IMR-90 (cell line): Measurements from ENCODE around the gene ZFPL1. TPM values are rescaled to one million over a fixed set of nuclear protein-coding genes. Genes with fewer than 3 reads are reported as not detected.

Experiments
- ATAC-seq: fragments of 200-7000 bp; cut with Tn5 transposase; 2 replicates; pipeline ENCODE4 v1.9.1; 2020; ENCODE audit warnings: low read depth, mild to moderate bottlenecking, moderate library complexity
- BruUV-seq: library from RNA; stranded (reverse); fragments of 400-500 nt; replicated peaks from 2 replicates; lab custom pipeline; 2021; lab: Mats Ljungman, UMichigan
- CTCF ChIA-PET: fragments of 300-600 bp; formaldehyde crosslinking; extraction: SDS; loops from one replicate; lab custom pipeline; 2021; ENCODE audit warnings: antibody characterized with exemption; lab: Yijun Ruan, JAX
- POLR2A ChIA-PET: fragments of 300-600 bp; sonication (Branson Sonifier 250); formaldehyde crosslinking; loops from one replicate; lab custom pipeline; 2022; ENCODE audit warnings: antibody characterized with exemption; ENCODE audit not compliant: unreplicated experiment; lab: Charles Lee
- DNase-seq: peaks from one replicate; pipeline ENCODE4 v3.0.0; 2013
- H2AFZ ChIP-seq: replicated peaks from 2 replicates; pipeline ENCODE3; 2013; ENCODE audit warnings: low read length, mild to moderate bottlenecking; ENCODE audit not compliant: poor library complexity
- H2AK5ac ChIP-seq: 2 replicates; pipeline ENCODE4 v1.6.1; 2013; ENCODE audit warnings: low read depth, low read length, inconsistent platforms
- H2AK9ac ChIP-seq: replicated peaks from 2 replicates; pipeline ENCODE3; 2013; ENCODE audit warnings: mild to moderate bottlenecking, low read depth, low read length, moderate library complexity; ENCODE audit not compliant: poor library complexity
- H2BK120ac ChIP-seq: 2 replicates; pipeline ENCODE4 v1.6.1; 2013; ENCODE audit warnings: low read depth, low read length, inconsistent platforms
- H2BK15ac ChIP-seq: 3 replicates; pipeline ENCODE4 v1.6.1; 2013; ENCODE audit warnings: low read depth, low read length, inconsistent platforms
- H2BK20ac ChIP-seq: 2 replicates; pipeline ENCODE4 v1.6.1; 2013; ENCODE audit warnings: low read depth, mild to moderate bottlenecking, inconsistent platforms, low read length, moderate library complexity
- H2BK5ac ChIP-seq: 2 replicates; pipeline ENCODE4 v1.6.1; 2013; ENCODE audit warnings: mild to moderate bottlenecking, low read depth, low read length, inconsistent platforms; ENCODE audit not compliant: poor library complexity, severe bottlenecking
- H3K14ac ChIP-seq: replicated peaks from 2 replicates; pipeline ENCODE4 v1.6.1; 2013; ENCODE audit warnings: low read depth, low read length, inconsistent platforms
- H3K18ac ChIP-seq: 2 replicates; pipeline ENCODE4 v1.6.1; 2013; ENCODE audit warnings: low read depth, low read length, control low read depth
- H3K23ac ChIP-seq: 2 replicates; pipeline ENCODE4 v1.6.1; 2013; ENCODE audit warnings: low read depth, low read length, inconsistent platforms
- H3K27ac ChIP-seq: 2 replicates; pipeline ENCODE4 v1.5.1; 2013; ENCODE audit warnings: mild to moderate bottlenecking, control low read depth, low read length; ENCODE audit not compliant: insufficient read depth
- H3K27me3 ChIP-seq: 2 replicates; pipeline ENCODE4 v1.6.1; 2013; ENCODE audit warnings: low read length; ENCODE audit not compliant: control insufficient read depth, insufficient read depth
- H3K36me3 ChIP-seq: 2 replicates; pipeline ENCODE4 v1.6.1; 2013; ENCODE audit warnings: low read length, mixed read lengths; ENCODE audit not compliant: control insufficient read depth, insufficient read depth
- H3K4ac ChIP-seq: 2 replicates; pipeline ENCODE4 v1.6.1; 2013; ENCODE audit warnings: low read depth, low read length, inconsistent platforms
- H3K4me1 ChIP-seq: 2 replicates; pipeline ENCODE4 v1.6.1; 2013; ENCODE audit warnings: low read length, mixed read lengths; ENCODE audit not compliant: control insufficient read depth, insufficient read depth
- H3K4me2 ChIP-seq: 2 replicates; pipeline ENCODE4 v1.6.1; 2013; ENCODE audit warnings: low read depth, mild to moderate bottlenecking, control low read depth, low read length, moderate library complexity
- H3K4me3 ChIP-seq: 2 replicates; pipeline ENCODE4 v1.5.1; 2013; ENCODE audit warnings: low read depth, mild to moderate bottlenecking, control low read depth, low read length, moderate library complexity; ENCODE audit not compliant: insufficient read depth
- H3K56ac ChIP-seq: 2 replicates; pipeline ENCODE4 v1.6.1; 2013; ENCODE audit warnings: low read length, inconsistent platforms; ENCODE audit not compliant: insufficient read depth; ENCODE audit errors: extremely low read depth
- H3K79me1 ChIP-seq, 2 experiments: 2 replicates each; pipeline ENCODE4 v1.6.1; 2013; ENCODE audit warnings: low read length in 2 of 2, inconsistent platforms in 1 of 2, low read depth in 1 of 2
- H3K9ac ChIP-seq: 2 replicates; pipeline ENCODE4 v1.6.1; 2013; ENCODE audit warnings: low read depth, low read length, control low read depth
- H3K9me1 ChIP-seq: 2 replicates; pipeline ENCODE4 v1.6.1; 2013; ENCODE audit warnings: low read length, inconsistent platforms; ENCODE audit not compliant: insufficient read depth
- H3K9me3 ChIP-seq: 2 replicates; pipeline ENCODE4 v1.6.1; 2013; ENCODE audit warnings: low read length; ENCODE audit not compliant: control insufficient read depth, insufficient read depth
- H4K20me1 ChIP-seq: 2 replicates; pipeline ENCODE4 v1.6.1; 2013; ENCODE audit warnings: low read length, inconsistent platforms; ENCODE audit not compliant: insufficient read depth
- H4K5ac ChIP-seq: 2 replicates; pipeline ENCODE4 v1.6.1; 2013; ENCODE audit warnings: mild to moderate bottlenecking, low read depth, low read length, control low read depth
- H4K8ac ChIP-seq, 2 experiments: 2 replicates each; pipeline ENCODE4 v1.6.1; 2013; ENCODE audit warnings: low read depth in 2 of 2, low read length in 2 of 2, control low read depth in 1 of 2, inconsistent platforms in 1 of 2
- H4K91ac ChIP-seq: 2 replicates; pipeline ENCODE4 v1.6.1; 2013; ENCODE audit warnings: low read depth, low read length, inconsistent platforms; ENCODE audit not compliant: insufficient read depth
- BHLHE40 ChIP-seq: fragments of 150-350 bp; IDR thresholded peaks from 2 replicates; pipeline ENCODE4 v1.6.1; 2016; ENCODE audit warnings: mild to moderate bottlenecking, low read depth, low read length
- CEBPB ChIP-seq: IDR thresholded peaks from 2 replicates; pipeline ENCODE4 v1.6.1; 2012; ENCODE audit warnings: low read depth, low read length, improper control_type of control experiment
- CHD1 ChIP-seq: IDR thresholded peaks from 2 replicates; pipeline ENCODE4 v1.6.1; 2012; ENCODE audit warnings: low read depth, low read length, improper control_type of control experiment
- ELK1 ChIP-seq: fragments of 150-350 bp; IDR thresholded peaks from 2 replicates; pipeline ENCODE4 v1.6.1; 2016; ENCODE audit warnings: low read depth, mild to moderate bottlenecking, low read length, moderate library complexity, borderline replicate concordance
- MAZ ChIP-seq: IDR thresholded peaks from 2 replicates; pipeline ENCODE4 v1.6.1; 2012; ENCODE audit warnings: low read depth, mild to moderate bottlenecking, low read length, improper control_type of control experiment, moderate library complexity, borderline replicate concordance
- MXI1 ChIP-seq: IDR thresholded peaks from 2 replicates; pipeline ENCODE4 v1.6.1; 2012; ENCODE audit warnings: low read depth, mild to moderate bottlenecking, low read length, moderate library complexity, borderline replicate concordance
- NFE2L2 ChIP-seq: fragments of 150-350 bp; IDR thresholded peaks from 2 replicates; pipeline ENCODE4 v1.6.1; 2016; ENCODE audit warnings: low read depth, mild to moderate bottlenecking, low read length
- RAD21 ChIP-seq: IDR thresholded peaks from 2 replicates; pipeline ENCODE4 v1.6.1; 2012; ENCODE audit warnings: low read length, improper control_type of control experiment
- RCOR1 ChIP-seq: IDR thresholded peaks from 2 replicates; pipeline ENCODE4 v1.6.1; 2012; ENCODE audit warnings: mild to moderate bottlenecking, low read length, improper control_type of control experiment; ENCODE audit not compliant: insufficient replicate concordance
- SMC3 ChIP-seq: fragments of 150-350 bp; IDR thresholded peaks from 2 replicates; pipeline ENCODE4 v1.6.1; 2016; ENCODE audit warnings: low read depth, mild to moderate bottlenecking, antibody characterized with exemption, low read length, moderate library complexity
- WGBS, 2 experiments: methylation state at CpG; one replicate each; pipeline versions ENCODE4 v1.1.5 to v1.1.7; 2013; ENCODE audit warnings: missing lambda C conversion rate in 2 of 2; ENCODE audit not compliant: insufficient read length in 1 of 2; ENCODE audit errors: extremely low coverage in 2 of 2; 5-methylcytosine and 5-hydroxymethylcytosine counted together
- dilution Hi-C: fragments of 300-500 bp; cut with HindIII; formaldehyde crosslinking; loops from one replicate; pipeline ENCODE4 v1.14.3; 2018; ENCODE audit warnings: low sequenced_read_pairs; ENCODE audit not compliant: unreplicated experiment
- in situ Hi-C: fragments of 300-500 bp; cut with MboI; formaldehyde crosslinking; loops from 3 replicates; pipeline ENCODE4 v1.14.3; 2019; ENCODE audit warnings: low sequenced_read_pairs, inconsistent platforms, mixed read lengths
- intact Hi-C: fragments of 100-400 bp; cut with micrococcal nuclease; formaldehyde crosslinking; loops from 2 replicates; pipeline ENCODE4 v1.10.0; 2022
- polyA plus RNA-seq, 3 experiments: library from polyadenylated mRNA; depleted of rRNA; stranded (reverse); fragments of >200 nt; gene quantifications; 2 replicates each; pipeline ENCODE4 v1.2.3, GENCODE V29; 2012; ENCODE audit warnings: low replicate concordance in 1 of 3
- total RNA-seq: library from RNA; depleted of rRNA; stranded (reverse); fragments of >200 nt; gene quantifications from 2 replicates; pipeline ENCODE4 v1.2.3, GENCODE V29; 2012
- TF ChIP-seq, protein P1 (sequence below): fragments of 150-350 bp; IDR thresholded peaks from 2 replicates; pipeline ENCODE4 v1.6.1; 2017; ENCODE audit warnings: mild to moderate bottlenecking, antibody characterized with exemption, low read length, low read depth

The ZFPL1 gene
- total and polyA plus RNA-seq, 2 of the 4 experiments (the other 2 are of a cell fraction): 24.0 to 67.5 TPM

GRCh38 chr11:65135633-65136145, 51.7 kb downstream of the ZFPL1 start:
- intact Hi-C loops (no loop called here), dilution Hi-C loops (no loop called here), in situ Hi-C loops (no loop called here)
- peak overlapping the region; percentile 79 for H2AK9ac ChIP-seq
- peaks cover 18 to 43% of the 10 kb centered on the region in 2 experiments for H3K79me1 ChIP-seq
- DNase-seq (no peak), ATAC-seq (no peak)
- ChIA-PET CTCF (interaction anchor here (0.6 kb wide), 2 partner anchors 13 to 290 kb away, joined by 4 to 5 read pairs; no protein-coding TSS in a partner anchor), POLR2A (no interaction called here)
- no peak overlapping the region for H2BK15ac ChIP-seq
- no peaks in the 10 kb centered on the region for H3K9me3 ChIP-seq
- peak overlapping the region; percentile 93 to 99 for H4K8ac ChIP-seq
- peak overlapping the region; percentile 67 for H2AK5ac ChIP-seq
- H2AFZ ChIP-seq: peak overlapping the region; percentile 99
- peaks cover 6% of the 10 kb centered on the region; the same call in 1 of the 2 replicates for H3K4me1 ChIP-seq
- H3K27me3 ChIP-seq: peaks cover 2% of the 10 kb centered on the region; the same call in 1 of the 2 replicates
- peaks cover 22% of the 10 kb centered on the region for H3K36me3 ChIP-seq
- H3K9ac ChIP-seq: peak overlapping the region; percentile 72
- peak overlapping the region; percentile 36; the same call in 1 of the 2 replicates for H3K23ac ChIP-seq
- 71% methylated on average over 6 of the region's 11 CpGs; no CpG with 5 or more reads in 1 of the 2 experiments for WGBS, 2 experiments
- H3K18ac ChIP-seq: no peak overlapping the region
- H3K9me1 ChIP-seq: peaks cover 21% of the 10 kb centered on the region
- H3K14ac ChIP-seq: peak overlapping the region; percentile 82
- no peak overlapping the region; the same call in 1 of the 2 replicates for H3K27ac ChIP-seq
- peak overlapping the region; percentile 63 for H3K4me3 ChIP-seq
- H2BK120ac ChIP-seq: no peak overlapping the region
- H4K5ac ChIP-seq: peak overlapping the region; percentile 56; the same call in 1 of the 2 replicates
- no TSS peak for BruUV-seq
- H4K20me1 ChIP-seq: peaks cover 28% of the 10 kb centered on the region
- peak overlapping the region; percentile 64; the same call in 1 of the 2 replicates for H4K91ac ChIP-seq
- H3K56ac ChIP-seq: no peak overlapping the region
- TF ChIP-seq BHLHE40 (no peak), SMC3 (no peak), MAZ (no peak), CHD1 (no peak), CEBPB (no peak), MXI1 (no peak), RAD21 (no peak), NFE2L2 (no peak), RCOR1 (no peak), ELK1 (no peak)
- TF ChIP-seq, protein P1, sequence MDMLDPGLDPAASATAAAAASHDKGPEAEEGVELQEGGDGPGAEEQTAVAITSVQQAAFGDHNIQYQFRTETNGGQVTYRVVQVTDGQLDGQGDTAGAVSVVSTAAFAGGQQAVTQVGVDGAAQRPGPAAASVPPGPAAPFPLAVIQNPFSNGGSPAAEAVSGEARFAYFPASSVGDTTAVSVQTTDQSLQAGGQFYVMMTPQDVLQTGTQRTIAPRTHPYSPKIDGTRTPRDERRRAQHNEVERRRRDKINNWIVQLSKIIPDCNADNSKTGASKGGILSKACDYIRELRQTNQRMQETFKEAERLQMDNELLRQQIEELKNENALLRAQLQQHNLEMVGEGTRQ: no peak
- no peak overlapping the region for H2BK20ac ChIP-seq
- peak overlapping the region; percentile 83 for H3K4me2 ChIP-seq
- H3K4ac ChIP-seq: peak overlapping the region; percentile 81
- H2BK5ac ChIP-seq: no peak overlapping the region
